ENCODE data around the gene MAST4.

MAST4 gene

DNA sequence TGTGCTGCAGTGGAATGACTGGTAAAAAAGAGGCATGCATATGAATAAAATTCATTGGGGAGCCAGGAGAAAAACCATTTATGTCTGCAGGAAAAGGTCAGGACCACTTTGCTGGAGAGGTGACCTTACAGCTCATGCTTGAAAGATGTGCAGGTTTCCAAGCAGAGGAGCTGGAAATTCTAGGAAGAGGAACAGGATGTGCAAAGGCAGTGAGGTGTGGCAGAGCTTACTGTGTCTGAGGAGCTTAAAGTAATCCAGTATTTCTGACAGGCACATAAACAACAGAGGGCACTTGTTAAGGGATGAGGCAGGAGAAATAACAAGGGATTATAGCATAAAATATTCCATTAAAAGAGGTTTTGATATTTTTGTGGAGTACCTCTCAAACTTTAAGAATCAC, 397.3 kb downstream of the MAST4 start:
- H3K4me3 ChIP-seq (ENCODE audit: low read length), result no peak overlapping the region
- no peak for TF ChIP-seq ZNF274 (IDR thresholded peaks at IDR 0.05; ENCODE audit: low read depth, low read length)

GRCh38 chr5:66993882-66994281, 397.7 kb downstream of the MAST4 start:
- TF ChIP-seq ZNF274 (IDR thresholded peaks at IDR 0.05; ENCODE audit: low read depth, low read length), result no peak
- no peak overlapping the region for H3K4me3 ChIP-seq (ENCODE audit: low read length)

DNA sequence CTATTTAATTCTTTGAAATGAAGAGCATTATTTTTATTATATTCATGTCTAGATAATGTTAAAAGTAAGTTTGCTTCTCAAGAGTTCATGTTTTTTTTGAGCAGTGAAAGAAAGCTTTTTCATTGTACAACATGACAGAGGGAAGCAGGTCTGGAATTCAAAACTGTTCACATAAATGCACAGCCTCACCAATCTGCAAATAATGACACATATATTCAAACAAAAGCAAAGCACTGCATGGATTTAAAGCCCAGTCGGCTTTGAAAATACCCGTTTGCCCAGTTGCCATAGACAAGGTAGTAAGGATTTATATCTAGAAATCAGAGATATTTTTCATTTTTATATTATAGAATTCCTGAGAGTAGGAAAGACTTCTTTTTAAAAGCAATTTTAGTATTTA, 398.6 kb downstream of the MAST4 start:
- no peak overlapping the region for H3K4me3 ChIP-seq (ENCODE audit: low read length)
- TF ChIP-seq ZNF274 (IDR thresholded peaks at IDR 0.05; ENCODE audit: low read depth, low read length), result no peak

GRCh38 chr5:67000794-67001475, 404.7 kb downstream of the MAST4 start:
- no peak for TF ChIP-seq ZNF274 (IDR thresholded peaks at IDR 0.05; ENCODE audit: low read depth, low read length)
- no peak overlapping the region for H3K4me3 ChIP-seq (ENCODE audit: low read length)

DNA sequence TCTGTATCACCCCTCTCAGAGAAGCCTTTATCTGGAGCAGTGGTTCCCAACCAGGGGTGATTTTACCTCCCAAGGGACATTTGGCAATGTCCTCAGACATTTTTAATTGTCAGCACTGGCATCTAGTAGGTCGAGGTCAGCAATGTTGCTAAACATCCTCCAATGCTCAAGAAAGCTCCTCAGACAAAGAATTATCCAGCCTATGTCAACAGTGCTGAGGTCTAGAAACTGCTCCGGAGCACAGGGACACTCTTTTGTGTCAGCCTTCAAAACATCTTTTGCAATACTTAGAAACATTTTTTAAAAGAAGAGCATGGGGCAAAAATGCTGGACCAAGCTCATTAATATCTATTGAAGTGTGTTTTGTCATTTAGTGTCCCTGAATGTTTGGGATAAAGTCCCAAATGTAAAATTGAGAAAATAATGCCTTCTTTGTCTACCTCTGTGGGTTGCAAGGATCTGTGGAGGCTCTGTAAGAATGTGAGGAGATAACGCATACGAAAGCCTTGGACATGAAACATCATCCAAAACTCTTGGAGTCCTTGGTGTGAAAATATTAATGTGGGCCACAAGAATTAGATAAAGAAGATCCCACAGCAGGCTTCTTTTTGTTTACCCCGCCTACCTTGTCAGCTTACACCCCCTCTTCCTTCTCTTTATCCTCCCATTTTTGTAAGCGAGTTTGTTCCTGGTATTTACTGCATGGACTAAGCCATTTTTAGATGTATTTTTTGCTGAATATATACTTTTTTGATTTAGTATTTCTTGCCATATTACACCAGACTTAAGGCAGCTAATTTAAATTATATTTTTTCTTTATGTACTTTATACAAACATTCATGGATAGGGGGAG, 406.9 kb downstream of the MAST4 start:
- H3K4me3 ChIP-seq (ENCODE audit: low read length), result no peak overlapping the region
- TF ChIP-seq ZNF274 (IDR thresholded peaks at IDR 0.05; ENCODE audit: low read depth, low read length), result no peak

DNA sequence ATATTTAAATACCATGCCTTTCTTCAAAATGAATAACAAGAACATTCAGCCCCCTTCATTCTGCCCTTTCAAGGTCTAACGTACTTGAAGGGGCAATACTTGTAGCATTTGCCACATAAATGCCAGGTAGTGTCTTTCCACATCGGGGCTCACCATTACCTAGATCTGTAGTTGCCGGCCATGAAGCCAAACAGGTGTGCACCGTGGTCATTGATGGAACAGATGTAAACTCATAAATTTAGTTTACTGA, 407.4 kb downstream of the MAST4 start:
- H3K4me3 ChIP-seq (ENCODE audit: low read length), result peak overlapping the region; percentile 52; the same call in 1 of the 2 replicates
- no peak for TF ChIP-seq ZNF274 (IDR thresholded peaks at IDR 0.05; ENCODE audit: low read depth, low read length)

DNA sequence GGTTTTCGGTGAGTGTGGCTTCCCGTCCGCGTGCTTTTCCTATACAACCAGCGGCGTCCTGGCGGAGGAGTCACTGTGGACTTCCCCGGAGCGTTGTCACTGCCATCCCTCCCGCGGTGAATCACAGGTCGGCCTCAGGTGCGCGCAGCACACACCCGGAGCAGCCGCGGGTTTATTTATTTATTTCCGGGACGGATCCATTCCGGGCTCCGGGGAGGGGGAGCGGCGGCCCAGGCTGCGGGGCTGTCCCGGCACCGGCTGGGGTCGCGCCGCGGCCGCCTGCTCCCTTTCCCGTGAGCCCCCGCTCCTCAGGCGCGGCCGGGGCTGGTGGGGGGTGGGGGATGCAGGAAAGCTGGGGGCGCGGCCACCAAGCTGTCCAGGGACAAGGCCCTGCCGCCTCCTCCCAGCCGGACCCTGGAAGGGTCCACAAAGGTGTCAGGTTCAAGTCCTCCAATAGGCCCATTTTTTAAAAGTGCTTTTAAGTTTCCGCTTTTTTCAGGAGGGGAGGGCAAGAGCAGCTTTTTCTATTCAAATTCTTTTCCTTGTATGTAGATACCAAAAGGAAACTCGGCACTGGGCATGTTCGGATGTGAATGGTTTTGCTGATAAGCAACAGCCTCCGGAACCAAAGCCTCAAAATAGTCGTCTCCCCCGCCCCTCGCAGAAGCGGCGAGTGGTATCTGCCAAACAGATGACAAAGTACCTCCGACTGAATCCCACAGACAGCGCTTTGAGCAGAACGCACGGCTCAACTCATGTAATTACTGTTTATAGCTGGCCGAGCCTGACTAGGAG, 407.9 kb downstream of the MAST4 start:
- H3K4me3 ChIP-seq (ENCODE audit: low read length), result peak overlapping the region; percentile 52
- TF ChIP-seq ZNF274 (IDR thresholded peaks at IDR 0.05; ENCODE audit: low read depth, low read length), result no peak

- TF ChIP-seq ZNF274 (IDR thresholded peaks at IDR 0.05; ENCODE audit: low read depth, low read length), result no peak
- peak overlapping the region; percentile 52 for H3K4me3 ChIP-seq (ENCODE audit: low read length)
Observed at GRCh38 chr5:67004730-67005350, 408.6 kb downstream of the MAST4 start.

DNA sequence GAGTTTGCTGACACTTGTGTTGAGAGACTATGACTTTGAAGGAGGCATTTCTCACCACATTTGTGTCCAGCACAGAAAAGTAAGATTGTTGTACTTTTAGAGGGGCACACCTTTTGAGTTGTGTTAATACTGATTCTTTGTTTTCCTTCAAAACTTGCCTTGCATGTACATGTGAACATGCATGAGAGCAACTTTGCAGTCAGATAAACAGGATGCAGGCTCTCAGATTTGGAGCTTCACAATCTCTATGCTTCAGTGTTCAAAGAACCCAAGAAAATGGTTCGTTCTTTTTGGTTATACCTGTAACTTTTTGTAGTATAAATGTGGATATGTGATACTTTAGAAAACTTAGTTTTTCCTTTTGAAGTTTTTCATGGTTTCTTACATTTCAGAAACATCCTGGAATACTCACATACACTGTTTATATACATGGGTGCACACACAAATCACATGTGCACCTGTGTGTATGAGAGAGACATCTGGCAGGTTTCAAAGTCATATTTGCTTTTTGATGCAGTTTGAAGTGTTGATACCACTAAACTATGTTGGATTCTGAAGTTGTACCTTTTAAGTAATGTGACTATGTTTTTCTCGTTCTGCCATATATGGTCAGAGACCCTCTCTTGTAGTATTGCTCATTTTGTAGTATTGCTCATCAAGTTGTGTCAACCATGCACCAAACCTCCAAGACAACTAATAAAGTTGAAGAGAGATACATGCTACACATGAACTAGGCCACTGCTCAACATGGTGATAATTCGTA, 409.7 kb downstream of the MAST4 start:
- H3K4me3 ChIP-seq (ENCODE audit: low read length), result no peak overlapping the region; the same call in 1 of the 2 replicates
- no peak for TF ChIP-seq ZNF274 (IDR thresholded peaks at IDR 0.05; ENCODE audit: low read depth, low read length)

DNA sequence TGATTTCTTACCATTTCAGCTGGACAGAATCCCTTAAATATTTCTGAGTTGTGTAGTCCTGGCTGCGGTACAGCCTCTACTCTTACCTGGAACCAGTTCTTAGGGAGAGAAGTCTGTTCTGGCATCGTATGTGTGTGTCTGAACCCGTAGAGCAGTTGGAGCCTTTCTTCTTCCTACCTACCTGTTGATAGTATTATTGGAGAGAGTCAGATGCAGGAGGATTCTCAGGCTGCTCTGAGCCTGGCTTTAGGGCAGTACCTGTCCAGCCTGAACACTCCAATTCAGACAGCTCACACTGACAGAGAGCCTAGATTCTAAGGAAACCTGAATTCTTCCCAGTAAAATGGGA, 410.3 kb downstream of the MAST4 start:
- H3K4me3 ChIP-seq (ENCODE audit: low read length), result no peak overlapping the region
- TF ChIP-seq ZNF274 (IDR thresholded peaks at IDR 0.05; ENCODE audit: low read depth, low read length), result no peak

DNA sequence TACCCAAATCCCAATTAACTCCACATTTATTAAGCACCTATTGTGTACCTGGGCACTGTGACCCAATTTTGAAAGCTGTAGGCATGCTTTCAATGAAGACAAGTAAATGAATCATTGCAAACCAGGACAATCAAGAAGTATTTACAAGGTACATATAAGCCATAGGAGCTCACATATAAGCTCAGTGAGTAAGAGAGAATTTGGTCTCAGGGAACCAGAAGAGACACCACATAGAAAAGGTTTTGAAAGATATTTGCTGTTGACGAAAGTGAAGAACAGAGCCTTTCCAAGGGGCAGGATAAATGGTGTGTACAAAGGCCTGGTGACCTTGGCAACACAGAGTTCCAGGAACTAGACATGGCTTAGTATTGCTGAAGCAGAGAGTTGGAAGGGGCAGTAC, 412.8 kb downstream of the MAST4 start:
- TF ChIP-seq ZNF274 (IDR thresholded peaks at IDR 0.05; ENCODE audit: low read depth, low read length), result no peak
- H3K4me3 ChIP-seq (ENCODE audit: low read length), result no peak overlapping the region

- H3K4me3 ChIP-seq (ENCODE audit: low read length), result no peak overlapping the region
- TF ChIP-seq ZNF274 (IDR thresholded peaks at IDR 0.05; ENCODE audit: low read depth, low read length), result no peak
Observed at GRCh38 chr5:67010684-67011409, 414.7 kb downstream of the MAST4 start.

- no peak for TF ChIP-seq ZNF274 (IDR thresholded peaks at IDR 0.05; ENCODE audit: low read depth, low read length)
- no peak overlapping the region for H3K4me3 ChIP-seq (ENCODE audit: low read length)
Observed at GRCh38 chr5:67011422-67011821, 415.2 kb downstream of the MAST4 start.
